Loucy (cell line): Measurements from ENCODE around the gene PBOV1.

Experiments
- H2AFZ ChIP-seq: fragments of 200-600 bp; sonication (generic); 2 replicates; pipeline ENCODE4 v1.6.0; 2016; ENCODE audit warnings: antibody characterized with exemption, mild to moderate bottlenecking, low read length, moderate library complexity
- H3F3A ChIP-seq: fragments of 200-600 bp; 2 replicates; pipeline ENCODE4 v1.6.0; 2016; ENCODE audit warnings: antibody characterized with exemption, low read depth, mild to moderate bottlenecking
- H3K27me3 ChIP-seq: fragments of 200-600 bp; sonication (generic); 2 replicates; pipeline ENCODE4 v1.6.1; 2014; ENCODE audit warnings: low read length, mild to moderate bottlenecking; ENCODE audit not compliant: insufficient read depth, poor library complexity, severe bottlenecking
- H3K36me3 ChIP-seq: fragments of 200-600 bp; sonication (generic); 2 replicates; pipeline ENCODE4 v1.6.1; 2016; ENCODE audit warnings: low read length; ENCODE audit not compliant: insufficient read depth
- H3K4me1 ChIP-seq: fragments of 200-600 bp; sonication (generic); 2 replicates; pipeline ENCODE4 v1.5.1; 2014; ENCODE audit warnings: low read length, mild to moderate bottlenecking; ENCODE audit not compliant: insufficient read depth, poor library complexity, severe bottlenecking
- H3K4me2 ChIP-seq: fragments of 200-600 bp; sonication (generic); 2 replicates; pipeline ENCODE4 v1.6.0; 2014; ENCODE audit warnings: antibody characterized with exemption, low read length, low read depth, mild to moderate bottlenecking; ENCODE audit not compliant: poor library complexity, severe bottlenecking
- H3K4me3 ChIP-seq: fragments of 200-600 bp; sonication (generic); 2 replicates; pipeline ENCODE4 v1.5.1; 2014; ENCODE audit warnings: low read length, mild to moderate bottlenecking, mixed read lengths; ENCODE audit not compliant: poor library complexity, severe bottlenecking
- H3K79me2 ChIP-seq: fragments of 200-600 bp; sonication (generic); 2 replicates; pipeline ENCODE4 v1.6.1; 2014; ENCODE audit warnings: low read length; ENCODE audit not compliant: insufficient read depth
- H3K9ac ChIP-seq: fragments of 200-600 bp; sonication (generic); 2 replicates; pipeline ENCODE4 v1.6.0; 2014; ENCODE audit warnings: mild to moderate bottlenecking, low read depth, low read length, moderate library complexity; ENCODE audit not compliant: poor library complexity, severe bottlenecking
- H3K9me2 ChIP-seq: fragments of 200-600 bp; sonication (generic); replicated peaks from 2 replicates; pipeline ENCODE4 v1.6.1; 2016; ENCODE audit warnings: low read depth, low read length, mixed read lengths
- H3K9me3 ChIP-seq: fragments of 200-600 bp; sonication (generic); 2 replicates; pipeline ENCODE4 v1.6.1; 2014; ENCODE audit warnings: mild to moderate bottlenecking, antibody characterized with exemption, low read length, low read depth; ENCODE audit not compliant: insufficient read depth
- H4K20me1 ChIP-seq: fragments of 200-600 bp; sonication (generic); 2 replicates; pipeline ENCODE4 v1.6.0; 2014; ENCODE audit warnings: antibody characterized with exemption, low read length, mild to moderate bottlenecking; ENCODE audit not compliant: insufficient read depth, poor library complexity, severe bottlenecking
- EZH2phosphoT487 ChIP-seq: fragments of 200-600 bp; IDR thresholded peaks from 2 replicates; pipeline ENCODE4 v1.6.1; 2018; ENCODE audit warnings: antibody characterized with exemption, mild to moderate bottlenecking, moderate library complexity, borderline replicate concordance
- TF ChIP-seq, protein P1 (sequence below): fragments of 200-600 bp; sonication (generic); conservative IDR thresholded peaks from 2 replicates; pipeline ENCODE4 v1.5.1; 2014; ENCODE audit warnings: mild to moderate bottlenecking, antibody characterized with exemption, low read length

Gene PBOV1

DNA sequence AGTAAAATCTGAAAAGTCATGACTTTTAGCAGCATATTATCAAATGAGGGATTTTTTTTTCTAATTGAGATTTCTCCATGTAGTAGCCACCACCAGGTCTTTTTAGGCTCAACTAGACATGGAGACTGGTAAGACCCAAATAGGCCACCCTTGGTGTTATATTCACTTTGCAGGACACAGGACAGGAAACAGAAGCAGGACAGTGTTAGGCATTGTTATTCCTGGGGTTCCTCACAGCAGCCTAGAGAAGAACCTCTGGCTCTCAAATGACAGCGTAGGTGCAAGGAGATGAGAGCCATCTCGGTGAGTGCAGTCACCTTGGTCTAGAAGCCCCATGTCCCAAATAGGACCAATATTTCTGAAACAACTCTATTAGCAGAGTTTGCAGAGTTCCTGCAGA lies 19.2 kb upstream of the PBOV1 start:
- no peaks in the 10 kb centered on the region for H3K36me3 ChIP-seq

DNA sequence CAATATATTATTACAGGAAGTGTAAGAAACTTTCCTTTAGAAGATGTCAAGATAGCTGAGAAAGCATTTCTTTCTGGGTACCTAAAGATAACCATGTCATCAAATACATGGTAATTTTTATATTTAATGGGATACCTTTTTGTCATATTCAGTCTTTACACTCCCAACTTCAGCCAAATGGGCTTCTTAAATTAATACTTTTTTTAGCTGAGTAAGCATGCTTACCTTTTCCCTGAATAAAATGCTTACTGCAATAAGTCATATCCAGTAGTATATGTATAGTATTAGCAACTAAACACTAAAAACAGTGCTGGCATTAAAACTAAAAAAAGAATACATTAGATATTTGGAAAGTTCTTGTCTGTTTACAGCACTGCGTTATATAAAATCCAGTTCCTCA lies 17.4 kb upstream of the PBOV1 start:
- Histone ChIP-seq H3K27me3 (no peaks in the 10 kb centered on the region), H3K36me3 (no peaks in the 10 kb centered on the region), H3K4me2 (no peak overlapping the region), H3F3A (no peaks in the 10 kb centered on the region), H3K9me3 (no peaks in the 10 kb centered on the region), H3K9me2 (no peaks in the 10 kb centered on the region), H2AFZ (no peak overlapping the region), H4K20me1 (no peaks in the 10 kb centered on the region), H3K4me3 (no peak overlapping the region), H3K4me1 (no peaks in the 10 kb centered on the region), H3K9ac (no peak overlapping the region), H3K79me2 (no peaks in the 10 kb centered on the region)
- TF ChIP-seq EZH2phosphoT487 = no peak
- TF ChIP-seq, protein P1, sequence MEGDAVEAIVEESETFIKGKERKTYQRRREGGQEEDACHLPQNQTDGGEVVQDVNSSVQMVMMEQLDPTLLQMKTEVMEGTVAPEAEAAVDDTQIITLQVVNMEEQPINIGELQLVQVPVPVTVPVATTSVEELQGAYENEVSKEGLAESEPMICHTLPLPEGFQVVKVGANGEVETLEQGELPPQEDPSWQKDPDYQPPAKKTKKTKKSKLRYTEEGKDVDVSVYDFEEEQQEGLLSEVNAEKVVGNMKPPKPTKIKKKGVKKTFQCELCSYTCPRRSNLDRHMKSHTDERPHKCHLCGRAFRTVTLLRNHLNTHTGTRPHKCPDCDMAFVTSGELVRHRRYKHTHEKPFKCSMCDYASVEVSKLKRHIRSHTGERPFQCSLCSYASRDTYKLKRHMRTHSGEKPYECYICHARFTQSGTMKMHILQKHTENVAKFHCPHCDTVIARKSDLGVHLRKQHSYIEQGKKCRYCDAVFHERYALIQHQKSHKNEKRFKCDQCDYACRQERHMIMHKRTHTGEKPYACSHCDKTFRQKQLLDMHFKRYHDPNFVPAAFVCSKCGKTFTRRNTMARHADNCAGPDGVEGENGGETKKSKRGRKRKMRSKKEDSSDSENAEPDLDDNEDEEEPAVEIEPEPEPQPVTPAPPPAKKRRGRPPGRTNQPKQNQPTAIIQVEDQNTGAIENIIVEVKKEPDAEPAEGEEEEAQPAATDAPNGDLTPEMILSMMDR = no peak

More for the DNA sequence above, 19.2 kb upstream of the PBOV1 start:
- H3K27me3 ChIP-seq = no peaks in the 10 kb centered on the region
- no peaks in the 10 kb centered on the region for H3K9me2 ChIP-seq
- no peak overlapping the region for H3K4me2 ChIP-seq
- no peaks in the 10 kb centered on the region for H3K4me1 ChIP-seq
- no peaks in the 10 kb centered on the region for H4K20me1 ChIP-seq
- no peak overlapping the region for H2AFZ ChIP-seq
- no peaks in the 10 kb centered on the region for H3F3A ChIP-seq
- H3K79me2 ChIP-seq = no peaks in the 10 kb centered on the region
- H3K9ac ChIP-seq = no peak overlapping the region
- H3K4me3 ChIP-seq = no peak overlapping the region
- no peak for TF ChIP-seq EZH2phosphoT487
- TF ChIP-seq, protein P1 = no peak
- H3K9me3 ChIP-seq = no peaks in the 10 kb centered on the region

DNA sequence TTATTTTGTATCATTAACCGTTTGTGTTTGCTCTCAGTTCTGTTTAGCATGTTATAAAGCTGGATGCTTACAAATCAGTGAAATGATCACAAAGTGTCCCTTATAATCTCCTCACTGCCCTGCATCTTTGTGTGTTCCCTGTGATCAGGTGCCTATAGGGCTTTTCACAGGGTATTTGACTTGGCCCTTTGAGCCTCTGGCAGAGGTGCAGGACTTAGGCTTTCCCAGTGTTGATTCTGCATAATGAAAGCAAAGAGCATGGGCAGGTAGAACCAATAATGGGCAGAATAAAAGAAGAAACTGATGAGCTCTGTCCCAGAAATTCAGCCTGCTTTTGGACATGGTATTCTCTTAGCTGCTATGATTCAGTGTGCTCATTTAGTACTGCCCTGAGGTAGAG lies 16.9 kb upstream of the PBOV1 start:
- Histone ChIP-seq H3K4me2 (no peak overlapping the region), H3K9ac (no peak overlapping the region), H3K9me3 (no peaks in the 10 kb centered on the region), H3K79me2 (no peaks in the 10 kb centered on the region), H4K20me1 (no peaks in the 10 kb centered on the region), H3K9me2 (no peaks in the 10 kb centered on the region), H3K4me1 (no peaks in the 10 kb centered on the region), H3K4me3 (no peak overlapping the region), H3F3A (no peaks in the 10 kb centered on the region), H2AFZ (no peak overlapping the region), H3K27me3 (no peaks in the 10 kb centered on the region), H3K36me3 (no peaks in the 10 kb centered on the region)
- TF ChIP-seq, protein P1 = no peak
- no peak for TF ChIP-seq EZH2phosphoT487
